ENCODE measurements around the gene ADK. TPM values are rescaled to one million over a fixed set of nuclear protein-coding genes. Genes with fewer than 3 reads are reported as not detected.

The ADK gene
- total and polyA plus RNA-seq, 2 of the 13 experiments (the other 11 are each of a cell fraction or from before 2014, with no cell fraction given) = 48.6 to 79.1 TPM

GRCh38 chr10:74190494-74190893, 39.5 kb downstream of the ADK start:
- Histone ChIP-seq H3K36me3 (replicated peaks in 1 of 2; ENCODE audit: control insufficient read depth in 1 of 2, insufficient read depth in 2 of 2, low read length in 2 of 2) (no peaks in the 10 kb centered on the region), H3K4me3 (replicated peaks in 1 of 3; ENCODE audit: insufficient read depth in 1 of 3, low read depth in 2 of 3, low read length in 3 of 3) (peak overlapping the region in 2 of 3 experiments; percentile 20 to 41; a peak in 4 of 6 replicates), H3K4me1 (ENCODE audit: insufficient read depth, low read length) (peaks cover 55% of the 10 kb centered on the region), H3K9me3 (ENCODE audit: low read length) (no peaks in the 10 kb centered on the region), H3K27ac (ENCODE audit: extremely low read length, insufficient read depth, low read length) (peak overlapping the region; percentile 68), H3K79me2 (ENCODE audit: insufficient read depth, low read length) (peaks cover 93% of the 10 kb centered on the region), H2AFZ (ENCODE audit: low read length) (no peak overlapping the region), H3K4me2 (ENCODE audit: low read depth, low read length) (peak overlapping the region; percentile 70), H3K27me3 (ENCODE audit: control insufficient read depth in 1 of 2, insufficient read depth in 2 of 2, low read length in 2 of 2) (no peaks in the 10 kb centered on the region), H4K20me1 (ENCODE audit: insufficient read depth, low read length) (peaks cover 10% of the 10 kb centered on the region; the same call in 1 of the 2 replicates), H3K9ac (ENCODE audit: insufficient read depth, low read depth, low read length) (peak overlapping the region; percentile 51; the same call in 1 of the 2 replicates)
- intact Hi-C loops (cut with micrococcal nuclease; ENCODE audit: unreplicated experiment) = no loop called here
- in situ Hi-C loops (cut with HindIII; ENCODE audit: extremely low pct_ligation_motif_present, low pct_unique_long_range_greater_than_20kb) = no loop called here
- FAIRE-seq (no peak), ATAC-seq (peak; percentile 74), DNase-seq (ENCODE audit: low spot score) (no peak)
- POLR2A ChIA-PET = interaction anchor here (1.2 kb wide), 1 partner anchor 14 kb away, joined by 13 read pairs; no protein-coding TSS in a partner anchor
- no TSS peak for BruUV-seq (replicated peaks)
- CTCF ChIA-PET (ENCODE audit: low intra/inter-chr PET ratio, low total read pairs) = no interaction called here
- TF ChIP-seq ARID2 (CRISPR knock-in tag; IDR thresholded peaks at IDR 0.05; ENCODE audit: borderline replicate concordance) (0 out of 2 replicates have a peak, but pooled peaks have one; percentile 41), ARNTL (CRISPR knock-in tag; IDR thresholded peaks at IDR 0.05) (peak; percentile 17; the same call in 1 of the 2 replicates), MEIS2 (CRISPR knock-in tag; IDR thresholded peaks at IDR 0.05) (no peak)

- WGBS (ENCODE audit: low lambda C conversion rate) = 99% methylated on average over 3 of the region's 3 CpGs
- Histone ChIP-seq H3K36me3 (replicated peaks in 1 of 2; ENCODE audit: control insufficient read depth in 1 of 2, insufficient read depth in 2 of 2, low read length in 2 of 2) (peaks cover 0 to 3% of the 10 kb centered on the region in 2 experiments; a peak in 1 of 5 replicates), H4K20me1 (ENCODE audit: insufficient read depth, low read length) (peaks cover 8% of the 10 kb centered on the region; the same call in 1 of the 2 replicates), H3K27ac (ENCODE audit: extremely low read length, insufficient read depth, low read length) (no peak overlapping the region), H3K4me3 (replicated peaks in 1 of 3; ENCODE audit: insufficient read depth in 1 of 3, low read depth in 2 of 3, low read length in 3 of 3) (no peak overlapping the region), H3K9me3 (ENCODE audit: low read length) (no peaks in the 10 kb centered on the region), H3K27me3 (ENCODE audit: control insufficient read depth in 1 of 2, insufficient read depth in 2 of 2, low read length in 2 of 2) (no peaks in the 10 kb centered on the region), H2AFZ (ENCODE audit: low read length) (no peak overlapping the region), H3K4me1 (ENCODE audit: insufficient read depth, low read length) (peaks cover 34% of the 10 kb centered on the region), H3K79me2 (ENCODE audit: insufficient read depth, low read length) (peaks cover 93% of the 10 kb centered on the region), H3K4me2 (ENCODE audit: low read depth, low read length) (no peak overlapping the region), H3K9ac (ENCODE audit: insufficient read depth, low read depth, low read length) (no peak overlapping the region)
- DNase-seq (ENCODE audit: low spot score) = no peak
- ChIA-PET CTCF (ENCODE audit: low intra/inter-chr PET ratio, low total read pairs) (no interaction called here), POLR2A (no interaction called here)
- intact Hi-C loops (cut with micrococcal nuclease; ENCODE audit: unreplicated experiment) = no loop called here
- ATAC-seq = no peak
- FAIRE-seq = no peak
- BruUV-seq (replicated peaks) = no TSS peak
- in situ Hi-C loops (cut with HindIII; ENCODE audit: extremely low pct_ligation_motif_present, low pct_unique_long_range_greater_than_20kb) = no loop called here
- no peak for TF ChIP-seq FOXO1 (CRISPR knock-in tag; IDR thresholded peaks at IDR 0.05)
- TF ChIP-seq ZNF292 (CRISPR knock-in tag; IDR thresholded peaks at IDR 0.05; ENCODE audit: borderline replicate concordance, low read depth) = no peak
- TF ChIP-seq, protein P1, sequence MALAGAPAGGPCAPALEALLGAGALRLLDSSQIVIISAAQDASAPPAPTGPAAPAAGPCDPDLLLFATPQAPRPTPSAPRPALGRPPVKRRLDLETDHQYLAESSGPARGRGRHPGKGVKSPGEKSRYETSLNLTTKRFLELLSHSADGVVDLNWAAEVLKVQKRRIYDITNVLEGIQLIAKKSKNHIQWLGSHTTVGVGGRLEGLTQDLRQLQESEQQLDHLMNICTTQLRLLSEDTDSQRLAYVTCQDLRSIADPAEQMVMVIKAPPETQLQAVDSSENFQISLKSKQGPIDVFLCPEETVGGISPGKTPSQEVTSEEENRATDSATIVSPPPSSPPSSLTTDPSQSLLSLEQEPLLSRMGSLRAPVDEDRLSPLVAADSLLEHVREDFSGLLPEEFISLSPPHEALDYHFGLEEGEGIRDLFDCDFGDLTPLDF (CRISPR knock-in tag; IDR thresholded peaks at IDR 0.05) = no peak
- TF ChIP-seq, protein P2, sequence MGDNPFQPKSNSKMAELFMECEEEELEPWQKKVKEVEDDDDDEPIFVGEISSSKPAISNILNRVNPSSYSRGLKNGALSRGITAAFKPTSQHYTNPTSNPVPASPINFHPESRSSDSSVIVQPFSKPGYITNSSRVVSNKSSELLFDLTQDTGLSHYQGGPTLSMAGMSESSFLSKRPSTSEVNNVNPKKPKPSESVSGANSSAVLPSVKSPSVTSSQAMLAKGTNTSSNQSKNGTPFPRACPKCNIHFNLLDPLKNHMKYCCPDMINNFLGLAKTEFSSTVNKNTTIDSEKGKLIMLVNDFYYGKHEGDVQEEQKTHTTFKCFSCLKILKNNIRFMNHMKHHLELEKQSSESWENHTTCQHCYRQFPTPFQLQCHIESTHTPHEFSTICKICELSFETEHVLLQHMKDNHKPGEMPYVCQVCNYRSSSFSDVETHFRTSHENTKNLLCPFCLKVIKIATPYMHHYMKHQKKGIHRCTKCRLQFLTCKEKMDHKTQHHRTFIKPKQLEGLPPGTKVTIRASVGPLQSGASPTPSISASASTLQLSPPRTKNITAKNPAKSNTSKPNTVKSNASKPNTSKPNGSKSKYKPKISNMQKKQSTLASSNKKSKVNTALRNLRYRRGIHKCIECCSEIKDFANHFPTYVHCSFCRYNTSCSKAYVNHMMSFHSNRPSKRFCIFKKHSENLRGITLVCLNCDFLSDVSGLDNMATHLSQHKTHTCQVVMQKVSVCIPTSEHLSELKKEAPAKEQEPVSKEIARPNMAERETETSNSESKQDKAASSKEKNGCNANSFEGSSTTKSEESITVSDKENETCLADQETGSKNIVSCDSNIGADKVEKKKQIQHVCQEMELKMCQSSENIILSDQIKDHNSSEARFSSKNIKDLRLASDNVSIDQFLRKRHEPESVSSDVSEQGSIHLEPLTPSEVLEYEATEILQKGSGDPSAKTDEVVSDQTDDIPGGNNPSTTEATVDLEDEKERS (CRISPR knock-in tag; IDR thresholded peaks at IDR 0.05) = no peak
- no peak for TF ChIP-seq POLR2AphosphoS5 (IDR thresholded peaks at IDR 0.05; ENCODE audit: low read depth, low read length)
- TF ChIP-seq ELF4 (CRISPR knock-in tag; IDR thresholded peaks at IDR 0.05; ENCODE audit: borderline replicate concordance) = no peak
- no peak for TF ChIP-seq TRIM24 (CRISPR knock-in tag; IDR thresholded peaks at IDR 0.05)
- no peak for TF ChIP-seq JARID2 (CRISPR knock-in tag; IDR thresholded peaks at IDR 0.05; ENCODE audit: insufficient replicate concordance)
- no peak for TF ChIP-seq ZNF879 (CRISPR knock-in tag; IDR thresholded peaks at IDR 0.05)
- no peak for TF ChIP-seq IRX3 (CRISPR knock-in tag; IDR thresholded peaks at IDR 0.05; ENCODE audit: borderline replicate concordance, low read depth)
- no peak for TF ChIP-seq CBFB (CRISPR knock-in tag; IDR thresholded peaks at IDR 0.05)
- no peak for TF ChIP-seq NFRKB (IDR thresholded peaks at IDR 0.05)
- TF ChIP-seq ETV5 (CRISPR knock-in tag; IDR thresholded peaks at IDR 0.05; ENCODE audit: borderline replicate concordance) = no peak
Observed at GRCh38 chr10:74194545-74194944, 43.5 kb downstream of the ADK start.
